Caki2 (cell line): ENCODE data around the gene TARS1. TPM values are rescaled to one million over a fixed set of nuclear protein-coding genes. Genes with fewer than 3 reads are reported as not detected.

ENCODE experiments used
- DNase-seq: peaks from one replicate; pipeline ENCODE4 v3.0.0-alpha.2; 2015; ENCODE audit warnings: low read depth
- in situ Hi-C: cut with HindIII; loops from 2 replicates; pipeline ENCODE4 v1.10.0; 2016; ENCODE audit warnings: low sequenced_read_pairs, low pct_unique_long_range_greater_than_20kb, mixed read lengths
- total RNA-seq: library from RNA; depleted of rRNA; stranded (reverse); fragments of >200 nt; shearing (Covaris generic); gene quantifications from 2 replicates; pipeline ENCODE4 v1.2.3, GENCODE V29; 2014; ENCODE audit warnings: low replicate concordance

TARS1 gene
- total RNA-seq, 1 experiment from 2014 or later = 165 TPM

DNA sequence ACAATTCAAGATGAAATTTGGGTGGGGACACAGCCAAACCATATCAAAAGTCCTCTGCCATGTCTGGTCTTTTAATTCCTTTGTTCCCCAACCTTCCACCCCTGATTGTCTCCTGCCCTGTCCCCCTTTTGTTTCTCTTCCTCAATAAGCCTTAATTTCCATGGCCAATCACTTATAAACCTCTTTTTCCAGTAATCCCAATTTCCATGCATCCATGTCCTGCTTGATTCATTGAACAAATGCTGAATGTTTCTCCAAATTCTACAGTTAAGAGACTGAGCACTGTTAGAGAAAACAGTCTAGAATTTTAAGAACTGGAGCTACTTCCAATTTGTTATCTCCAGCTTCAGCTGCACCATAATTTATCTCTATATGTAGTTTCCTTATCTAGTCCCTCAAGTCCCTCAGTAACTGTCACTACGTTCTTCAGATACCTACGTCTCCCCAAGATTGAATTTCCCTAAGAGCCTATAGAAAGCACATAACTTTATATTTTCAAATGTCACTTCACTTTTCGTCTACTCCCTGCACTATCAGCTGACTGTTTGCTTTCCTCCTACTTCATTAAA lies 34.2 kb downstream of the TARS1 start:
- no peak for DNase-seq
- in situ Hi-C loops = no loop called here

DNA sequence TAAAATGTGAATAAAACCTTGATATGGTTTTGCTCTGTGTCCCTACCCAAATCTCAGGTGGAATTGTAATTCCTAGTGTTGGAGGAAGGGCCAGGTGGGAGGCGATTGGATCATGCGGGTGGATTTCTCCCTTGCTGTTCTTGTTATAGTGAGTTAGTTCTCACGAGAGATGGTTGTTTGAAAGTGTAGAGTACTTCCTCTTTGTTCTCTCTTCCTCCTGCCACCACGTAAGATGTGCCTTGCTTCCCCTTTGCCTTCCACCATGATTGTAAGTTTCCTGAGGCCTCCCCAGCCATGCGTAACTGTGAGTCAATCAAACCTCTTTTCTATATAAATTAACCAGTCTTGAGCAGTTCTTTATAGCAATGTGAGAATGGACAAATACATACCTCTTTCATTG lies 34.9 kb downstream of the TARS1 start:
- no peak for DNase-seq
- in situ Hi-C loops = no loop called here

DNA sequence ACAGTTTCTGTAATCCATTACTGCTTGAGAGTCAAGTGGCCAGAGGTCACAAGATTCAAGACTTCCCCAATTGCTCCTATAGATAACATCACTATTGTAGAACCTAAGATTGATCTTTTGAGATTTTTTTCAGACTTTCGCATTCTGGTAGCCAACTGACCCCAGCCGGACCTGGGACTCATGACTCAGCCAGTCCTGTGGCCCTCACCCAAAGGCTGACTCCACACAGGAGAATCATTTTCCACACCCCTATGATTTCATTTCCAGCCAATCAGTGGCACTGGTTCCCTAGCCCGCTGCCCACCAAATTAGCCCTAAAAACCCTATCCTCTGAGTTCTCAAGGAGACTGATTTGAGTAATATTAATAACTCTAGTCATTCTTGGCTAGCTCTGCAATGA lies 36.2 kb downstream of the TARS1 start:
- DNase-seq = no peak
- in situ Hi-C loops = no loop called here

DNA sequence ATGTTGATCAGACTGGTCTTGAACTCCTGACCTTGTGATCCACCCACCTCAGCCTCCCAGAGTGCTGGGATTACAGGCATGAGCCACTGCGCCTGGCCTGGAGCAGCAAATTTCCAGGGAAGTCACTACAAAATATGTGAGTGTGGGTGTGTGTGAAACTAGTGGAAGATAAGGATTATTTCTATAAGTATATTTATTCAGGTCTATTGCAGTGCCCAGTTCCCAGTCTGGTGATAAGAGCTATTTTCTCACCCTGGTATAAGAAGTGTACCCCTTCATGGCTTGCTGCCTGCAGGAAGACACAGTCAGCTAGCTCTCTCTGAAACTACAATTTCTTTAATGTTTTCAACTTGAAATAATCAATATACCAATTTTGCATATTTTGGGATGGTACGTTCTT lies 37.1 kb downstream of the TARS1 start:
- in situ Hi-C loops = no loop called here
- no peak for DNase-seq

DNA sequence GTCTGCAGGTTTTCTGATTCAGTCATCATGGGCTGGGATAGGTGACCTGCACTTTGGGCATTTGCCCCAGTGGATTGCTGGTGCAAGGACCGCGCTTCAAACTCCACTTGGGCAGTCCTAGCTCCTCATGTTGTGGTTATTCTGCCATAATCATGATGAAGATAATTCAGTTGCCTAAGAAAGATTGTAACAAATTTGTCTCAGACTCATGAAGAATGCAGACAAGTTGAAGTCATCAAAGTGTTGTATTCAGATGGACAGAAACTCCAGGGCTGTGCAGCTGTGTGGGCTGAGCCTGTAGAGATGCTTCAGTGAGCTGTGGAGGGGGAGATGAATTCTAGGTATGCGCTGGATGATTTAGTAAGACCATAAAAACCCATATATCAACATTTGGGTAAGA lies 38.5 kb downstream of the TARS1 start:
- no peak for DNase-seq
- in situ Hi-C loops = no loop called here

DNA sequence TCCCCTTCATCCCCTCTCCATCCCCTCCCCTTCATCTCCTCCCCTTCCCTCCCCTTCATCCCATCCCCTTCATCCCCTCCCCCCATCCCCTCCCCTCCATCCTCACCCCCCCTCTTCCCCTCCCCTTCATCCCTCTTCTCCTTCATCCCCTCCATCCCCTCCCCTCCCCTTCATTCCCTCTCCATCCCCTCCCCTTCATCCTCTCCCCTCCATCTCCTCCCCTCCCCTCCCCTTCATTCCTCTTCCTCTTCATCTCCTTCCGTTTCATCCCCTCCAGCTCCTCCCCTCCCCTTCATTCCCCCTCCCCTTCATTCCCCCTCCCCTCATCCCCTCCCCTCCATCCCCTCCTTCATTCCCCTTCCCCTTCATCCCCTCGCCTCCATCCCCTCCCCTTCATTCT lies 40.1 kb downstream of the TARS1 start:
- no peak for DNase-seq
- in situ Hi-C loops = no loop called here

GRCh38 chr5:33482335-33482734 lies 41.6 kb downstream of the TARS1 start:
- no peak for DNase-seq
- in situ Hi-C loops = no loop called here

DNA sequence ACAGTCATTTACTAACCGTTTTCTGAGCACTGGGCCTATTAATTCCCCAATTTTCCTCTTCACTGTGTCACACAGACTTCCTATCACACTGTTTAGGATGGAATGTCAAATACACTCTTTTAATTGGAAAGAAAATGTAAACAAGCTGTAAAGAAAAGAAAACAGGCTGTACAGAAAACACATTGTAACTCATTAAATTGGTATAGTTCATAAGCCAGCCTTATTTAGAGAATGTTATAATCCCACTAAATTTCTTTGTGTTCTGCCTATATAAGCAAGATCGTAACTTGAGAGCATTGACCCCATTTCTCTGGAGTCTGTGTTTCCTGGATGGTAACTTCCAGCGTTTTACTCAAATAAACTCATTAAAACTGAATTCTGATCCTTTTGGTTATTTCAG lies 46.5 kb downstream of the TARS1 start:
- DNase-seq = no peak
- in situ Hi-C loops = no loop called here

DNA sequence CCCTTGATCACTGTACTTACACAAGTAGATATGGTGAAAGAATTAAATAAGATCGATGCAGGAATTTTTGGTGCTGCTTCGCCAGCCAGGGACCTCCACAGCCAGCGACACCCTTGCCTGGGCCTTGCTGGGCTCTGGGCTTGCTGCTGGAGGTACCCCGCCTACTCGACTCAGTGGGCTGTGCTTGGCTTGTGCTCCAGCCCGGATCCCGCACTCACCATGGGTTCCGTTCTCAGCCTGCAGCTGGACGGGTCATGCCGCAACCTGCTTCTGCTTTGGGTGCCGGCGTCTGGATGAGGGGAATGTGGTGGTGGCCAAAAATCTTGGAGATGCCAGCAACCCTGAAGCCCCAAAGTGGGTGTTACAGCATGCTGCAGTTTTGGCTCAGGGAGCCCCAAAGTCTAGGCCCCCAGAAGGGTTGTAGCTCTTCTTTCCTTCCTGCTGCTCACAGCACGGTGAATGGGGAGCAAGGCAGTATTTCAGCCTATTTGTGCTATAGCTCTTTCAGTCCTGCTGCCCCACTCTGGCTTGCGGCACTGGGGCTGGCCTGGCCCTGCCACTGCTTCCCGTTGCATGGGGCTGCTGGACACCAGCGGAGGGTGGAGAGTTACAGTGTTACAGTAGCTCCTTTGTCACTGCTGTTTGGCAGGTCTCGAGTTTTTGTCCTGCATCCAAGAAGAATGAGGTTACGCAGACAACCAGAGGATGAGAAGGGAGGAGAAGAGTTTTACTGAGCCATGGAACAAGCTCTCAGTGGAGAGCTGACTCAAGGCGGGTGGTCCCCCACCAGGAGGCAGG lies 48.0 kb downstream of the TARS1 start:
- in situ Hi-C loops = no loop called here
- no peak for DNase-seq

- DNase-seq = no peak
- in situ Hi-C loops = no loop called here
These were observed 48.8 kb downstream of the TARS1 start for GRCh38 chr5:33489481-33490067.

- no peak for DNase-seq
- in situ Hi-C loops = no loop called here
These were observed 49.4 kb downstream of the TARS1 start for GRCh38 chr5:33490071-33490665.

DNA sequence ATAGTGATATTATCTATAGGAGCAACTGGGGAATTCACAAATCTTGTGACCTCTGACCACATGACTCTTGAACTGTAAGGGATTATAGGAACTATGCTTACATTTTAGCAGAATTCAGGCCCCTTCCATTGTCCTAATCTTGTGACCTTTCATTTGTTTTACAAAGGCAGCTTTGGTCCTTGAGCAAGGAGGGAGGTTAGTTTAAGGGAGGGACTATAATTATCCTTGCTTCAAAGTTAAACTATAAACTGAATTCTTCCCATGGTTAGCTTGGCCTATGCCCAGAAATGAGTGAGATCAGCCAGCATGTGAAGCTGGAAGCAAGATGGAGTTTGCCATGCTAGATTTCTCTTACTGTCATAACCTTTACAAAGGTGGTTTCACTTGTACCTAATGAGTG lies 51.2 kb downstream of the TARS1 start:
- in situ Hi-C loops = no loop called here
- no peak for DNase-seq

DNA sequence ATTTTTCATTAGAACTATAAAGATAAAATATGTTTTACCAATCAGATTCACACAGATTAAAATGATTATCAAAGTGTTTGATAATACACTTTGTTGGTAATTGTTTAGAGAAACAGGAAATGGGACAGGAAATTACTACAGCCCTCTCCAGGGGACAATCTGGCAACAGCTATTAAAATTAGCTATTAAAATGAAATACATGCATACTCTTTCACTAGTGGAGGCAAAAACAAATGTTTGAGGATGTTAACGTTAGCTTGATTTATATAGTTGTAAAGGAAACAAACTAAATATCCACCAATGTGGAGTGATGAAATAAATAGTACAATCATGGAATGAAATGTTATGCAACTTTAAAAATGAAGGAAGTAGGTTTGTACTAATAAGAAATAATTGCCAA lies 53.7 kb downstream of the TARS1 start:
- DNase-seq = no peak
- in situ Hi-C loops = no loop called here

DNA sequence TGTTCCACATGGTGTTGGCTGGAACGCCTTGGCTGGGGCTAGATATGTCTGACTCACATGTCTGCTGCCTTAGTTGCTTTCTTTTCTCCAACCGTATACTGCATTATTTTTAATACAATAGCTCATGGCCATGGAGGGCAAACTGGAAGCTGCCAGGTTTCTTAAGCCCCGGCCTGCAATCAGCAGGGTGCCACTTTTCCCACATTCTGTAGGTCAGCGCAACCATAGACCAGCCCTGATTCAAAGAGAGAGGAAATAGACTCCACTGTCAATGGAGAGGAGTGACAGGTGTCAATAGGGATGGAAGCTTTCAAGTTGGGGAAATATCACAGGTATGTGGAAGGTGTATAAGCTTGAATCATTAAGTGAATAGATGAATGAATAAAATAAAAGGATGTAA lies 60.5 kb downstream of the TARS1 start:
- in situ Hi-C loops = no loop called here
- DNase-seq = no peak

- no peak for DNase-seq
- in situ Hi-C loops = no loop called here
These were observed 61.1 kb downstream of the TARS1 start for GRCh38 chr5:33501899-33502298.

GRCh38 chr5:33504570-33504969 lies 63.8 kb downstream of the TARS1 start:
- in situ Hi-C loops = no loop called here
- no peak for DNase-seq

DNA sequence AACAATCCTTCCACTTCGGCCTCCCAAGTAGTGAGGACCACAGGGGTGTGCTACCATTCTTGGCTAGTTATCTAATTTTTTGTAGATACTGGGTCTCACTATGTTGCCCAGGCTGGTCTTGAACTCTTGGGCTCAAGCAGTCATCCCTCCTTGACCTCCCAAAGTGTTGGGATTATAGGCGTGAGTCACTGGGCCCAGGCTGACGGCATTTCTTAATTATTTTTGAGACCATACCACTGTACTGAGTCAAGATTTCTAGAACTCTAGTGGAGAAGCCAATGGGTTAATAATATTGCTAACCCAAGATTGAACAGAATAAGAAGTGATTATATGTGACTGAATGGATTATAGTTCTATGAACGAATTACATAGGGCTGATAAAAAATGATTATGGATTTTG lies 66.7 kb downstream of the TARS1 start:
- DNase-seq = no peak
- in situ Hi-C loops = no loop called here

- in situ Hi-C loops = no loop called here
- no peak for DNase-seq
These were observed 68.3 kb downstream of the TARS1 start for GRCh38 chr5:33509036-33509435.

DNA sequence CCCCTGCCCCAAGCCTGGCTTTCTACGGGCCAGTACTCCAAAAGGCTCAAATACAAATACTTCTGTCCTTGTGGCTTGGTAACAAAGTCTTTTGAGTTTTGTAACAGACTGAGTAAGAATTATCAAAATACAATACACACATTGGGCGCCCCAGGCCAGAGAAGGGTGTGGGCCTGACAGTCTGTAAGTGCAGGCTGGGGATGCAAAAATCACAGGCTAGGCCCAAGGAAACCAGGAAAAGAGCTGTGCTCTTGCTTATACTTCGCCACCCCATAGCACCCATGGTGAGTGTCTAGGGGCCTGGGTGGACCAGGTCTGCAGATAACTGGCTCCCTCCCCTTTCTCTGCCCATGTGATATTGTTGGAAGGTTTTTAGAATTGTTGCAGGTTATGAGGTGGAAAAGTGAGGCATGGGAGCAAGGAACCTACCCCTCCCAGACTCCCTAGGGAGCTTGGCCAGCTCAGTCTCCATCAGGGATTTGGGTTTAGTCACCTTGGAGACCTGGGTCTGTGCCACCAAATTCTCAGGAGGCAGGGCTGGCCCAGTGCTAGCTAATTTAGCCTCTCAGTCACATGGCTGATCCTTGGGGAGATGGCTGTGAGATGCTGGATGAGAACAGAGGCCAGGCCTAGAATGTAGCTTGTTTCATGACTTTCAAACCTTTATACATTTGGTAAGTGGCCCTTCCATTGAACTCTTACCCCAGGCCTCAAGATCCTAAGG lies 72.9 kb downstream of the TARS1 start:
- no peak for DNase-seq
- in situ Hi-C loops = no loop called here
